PC-9 (cell line): ENCODE results near the gene MTRF1. TPM values are rescaled to one million over a fixed set of nuclear protein-coding genes. Genes with fewer than 3 reads are reported as not detected.

Experiments used
- BruUV-seq: library from RNA; stranded (reverse); fragments of 400-500 nt; replicated peaks from 2 replicates; lab custom pipeline; 2021; lab: Mats Ljungman, UMichigan
- CTCF ChIA-PET: fragments of 300-600 bp; sonication (Branson Sonifier 250); formaldehyde crosslinking; loops from one replicate; lab custom pipeline; 2022; ENCODE audit warnings: antibody characterized with exemption; lab: Charles Lee
- POLR2A ChIA-PET: fragments of 300-600 bp; sonication (Branson Sonifier 250); formaldehyde crosslinking; loops from one replicate; lab custom pipeline; 2022; ENCODE audit warnings: antibody characterized with exemption; ENCODE audit not compliant: unreplicated experiment; lab: Charles Lee
- DNase-seq, 2 experiments: peaks; one replicate each; pipeline versions ENCODE4 v3.0.0 to v3.0.0-alpha.2; 2015 to 2022; ENCODE audit warnings: mixed read lengths in 1 of 2
- H2AFZ ChIP-seq: fragments of 200-600 bp; sonication (generic); 2 replicates; pipeline ENCODE4 v1.8.1; 2017; ENCODE audit warnings: antibody characterized with exemption
- H3F3A ChIP-seq: fragments of 200-600 bp; sonication (generic); 2 replicates; pipeline ENCODE4 v1.8.1; 2017; ENCODE audit warnings: antibody characterized with exemption, mild to moderate bottlenecking, low read depth; ENCODE audit not compliant: insufficient read depth
- H3K27ac ChIP-seq: fragments of 200-600 bp; sonication (generic); 2 replicates; pipeline ENCODE4 v1.6.1; 2016; ENCODE audit warnings: mixed run types
- H3K27me3 ChIP-seq: fragments of 200-600 bp; sonication (generic); 2 replicates; pipeline ENCODE4 v1.6.1; 2016; ENCODE audit warnings: low read depth, mixed run types; ENCODE audit not compliant: insufficient read depth
- H3K36me3 ChIP-seq: fragments of 200-600 bp; sonication (generic); 2 replicates; pipeline ENCODE4 v1.6.1; 2016; ENCODE audit warnings: low read depth, mixed run types
- H3K4me1 ChIP-seq: fragments of 200-600 bp; sonication (generic); replicated peaks from 2 replicates; pipeline ENCODE4 v1.6.1; 2016; ENCODE audit warnings: mixed run types; ENCODE audit not compliant: insufficient read depth
- H3K4me2 ChIP-seq: fragments of 200-600 bp; sonication (generic); 2 replicates; pipeline ENCODE4 v1.6.1; 2017; ENCODE audit warnings: mixed run types
- H3K4me3 ChIP-seq: fragments of 200-600 bp; sonication (generic); 2 replicates; pipeline ENCODE4 v1.6.1; 2016; ENCODE audit warnings: mixed run types
- H3K79me2 ChIP-seq: fragments of 200-600 bp; sonication (generic); 2 replicates; pipeline ENCODE4 v1.6.1; 2017; ENCODE audit warnings: low read depth, mixed run types
- H3K9me2 ChIP-seq: fragments of 200-600 bp; sonication (generic); 2 replicates; pipeline ENCODE4 v1.8.1; 2017; ENCODE audit warnings: mild to moderate bottlenecking; ENCODE audit not compliant: insufficient read depth
- H3K9me3 ChIP-seq: fragments of 200-600 bp; sonication (generic); 2 replicates; pipeline ENCODE4 v1.8.1; 2016; ENCODE audit warnings: low read depth; ENCODE audit not compliant: insufficient read depth
- H4K20me1 ChIP-seq: fragments of 200-600 bp; sonication (generic); 2 replicates; pipeline ENCODE4 v1.8.1; 2017; ENCODE audit not compliant: insufficient read depth
- CTCF ChIP-seq: fragments of 200-600 bp; sonication (generic); conservative IDR thresholded peaks from 2 replicates; pipeline ENCODE4 v1.6.1; 2017; ENCODE audit warnings: mixed run types, antibody characterized with exemption, mild to moderate bottlenecking, moderate library complexity
- EZH2 ChIP-seq: fragments of 200-600 bp; sonication (generic); IDR thresholded peaks from 2 replicates; pipeline ENCODE4 v1.8.0; 2017; ENCODE audit warnings: antibody characterized with exemption, low read depth
- intact Hi-C: fragments of 100-400 bp; cut with micrococcal nuclease; formaldehyde crosslinking; loops from one replicate; pipeline ENCODE4 v1.10.0; 2022; ENCODE audit not compliant: unreplicated experiment
- total RNA-seq: library from RNA; stranded (reverse); gene quantifications from 2 replicates; pipeline ENCODE4 v1.2.3, GENCODE V29; 2021

MTRF1 gene
- total RNA-seq, 1 experiment from 2014 or later, result 15.8 TPM

DNA sequence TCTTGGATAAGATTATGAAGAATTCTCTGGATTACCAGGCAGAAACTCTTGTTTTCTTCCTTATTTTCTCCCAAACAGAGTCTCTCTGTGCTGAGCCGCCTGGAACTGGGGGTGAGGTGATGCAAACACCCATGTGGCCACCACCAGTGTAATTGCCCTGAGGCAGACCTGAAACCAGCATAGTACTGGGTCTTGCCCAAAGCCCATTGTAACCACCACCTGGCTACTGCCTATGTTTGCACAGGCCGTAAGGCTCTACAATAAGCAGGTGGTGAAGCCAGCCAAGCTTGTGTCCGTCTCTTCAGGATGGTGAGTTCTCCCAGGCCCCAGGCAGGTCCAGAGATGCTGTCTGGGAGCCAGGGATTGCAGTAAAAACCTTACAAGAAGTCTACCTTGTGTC lies 50.1 kb downstream of the MTRF1 start:
- Histone ChIP-seq H3K4me1 (no peaks in the 10 kb centered on the region), H3K4me2 (no peak overlapping the region), H3K36me3 (no peaks in the 10 kb centered on the region), H3K27me3 (no peaks in the 10 kb centered on the region), H4K20me1 (no peaks in the 10 kb centered on the region), H3K79me2 (no peaks in the 10 kb centered on the region), H3K9me2 (no peaks in the 10 kb centered on the region), H2AFZ (no peak overlapping the region), H3K9me3 (no peaks in the 10 kb centered on the region), H3K4me3 (no peak overlapping the region), H3F3A (no peaks in the 10 kb centered on the region), H3K27ac (no peak overlapping the region)
- POLR2A ChIA-PET, result no interaction called here
- DNase-seq, result no peak
- TF ChIP-seq EZH2 (no peak), CTCF (no peak)
- no TSS peak for BruUV-seq
- CTCF ChIA-PET, result no interaction called here
- intact Hi-C loops, result no loop called here

- Histone ChIP-seq H3F3A (no peaks in the 10 kb centered on the region), H2AFZ (no peak overlapping the region), H3K9me2 (no peaks in the 10 kb centered on the region), H3K27ac (no peak overlapping the region), H3K9me3 (no peaks in the 10 kb centered on the region), H3K4me2 (no peak overlapping the region), H3K27me3 (no peaks in the 10 kb centered on the region), H3K4me1 (no peaks in the 10 kb centered on the region), H3K4me3 (no peak overlapping the region), H3K79me2 (no peaks in the 10 kb centered on the region), H4K20me1 (no peaks in the 10 kb centered on the region), H3K36me3 (no peaks in the 10 kb centered on the region)
- CTCF ChIA-PET, result no interaction called here
- DNase-seq, result no peak
- intact Hi-C loops, result no loop called here
- POLR2A ChIA-PET, result no interaction called here
- TF ChIP-seq EZH2 (no peak), CTCF (no peak)
- no TSS peak for BruUV-seq
Measured at GRCh38 chr13:41212881-41213280, 50.5 kb downstream of the MTRF1 start.

DNA sequence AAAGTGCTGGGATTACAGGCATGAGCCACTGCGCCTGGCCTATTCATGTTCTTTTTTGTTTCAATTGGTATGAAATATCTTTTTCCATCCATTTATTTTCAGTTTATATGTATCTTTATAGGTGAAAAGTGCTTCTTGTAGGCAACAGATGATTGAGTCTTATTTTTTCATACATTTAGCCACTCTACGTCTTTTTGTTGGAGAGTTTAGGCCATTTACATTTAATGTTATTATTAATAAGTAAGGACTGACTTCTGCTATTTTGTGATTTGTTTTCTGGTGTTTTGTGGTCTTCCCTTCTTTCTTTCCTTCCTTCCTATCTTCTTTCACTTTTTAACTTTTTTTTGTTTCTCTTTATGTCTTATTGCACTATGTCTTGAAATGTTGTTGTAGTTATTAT lies 52.3 kb downstream of the MTRF1 start:
- no peaks in the 10 kb centered on the region for H3K27me3 ChIP-seq
- TF ChIP-seq EZH2 (no peak), CTCF (no peak)
- H4K20me1 ChIP-seq, result no peaks in the 10 kb centered on the region
- H3K9me2 ChIP-seq, result no peaks in the 10 kb centered on the region
- H3K36me3 ChIP-seq, result no peaks in the 10 kb centered on the region
- no TSS peak for BruUV-seq
- no peak overlapping the region for H2AFZ ChIP-seq
- H3K9me3 ChIP-seq, result no peaks in the 10 kb centered on the region
- no peaks in the 10 kb centered on the region for H3K4me1 ChIP-seq
- CTCF ChIA-PET, result no interaction called here
- H3K4me2 ChIP-seq, result no peak overlapping the region
- DNase-seq, result no peak
- H3K79me2 ChIP-seq, result no peaks in the 10 kb centered on the region
- no peak overlapping the region for H3K4me3 ChIP-seq
- intact Hi-C loops, result no loop called here
- H3K27ac ChIP-seq, result no peak overlapping the region
- H3F3A ChIP-seq, result no peaks in the 10 kb centered on the region
- POLR2A ChIA-PET, result no interaction called here
